Dermis blood vessel endothelial cell (primary cell): ENCODE data around the gene SCG5. TPM values are rescaled to one million over a fixed set of nuclear protein-coding genes. Genes with fewer than 3 reads are reported as not detected.
"Not testable (repeated sequence)": the region's sequence is repeated elsewhere in the genome, so short reads cannot be mapped to it uniquely, and the experiment has no call there.

Experiments
- DNase-seq: peaks from one replicate; pipeline ENCODE4 v3.0.0; 2010
- total RNA-seq: library from RNA; depleted of rRNA; stranded (reverse); fragments of >200 nt; gene quantifications from 2 replicates; pipeline ENCODE4 v1.2.3, GENCODE V29; 2014

The SCG5 gene, protein sequence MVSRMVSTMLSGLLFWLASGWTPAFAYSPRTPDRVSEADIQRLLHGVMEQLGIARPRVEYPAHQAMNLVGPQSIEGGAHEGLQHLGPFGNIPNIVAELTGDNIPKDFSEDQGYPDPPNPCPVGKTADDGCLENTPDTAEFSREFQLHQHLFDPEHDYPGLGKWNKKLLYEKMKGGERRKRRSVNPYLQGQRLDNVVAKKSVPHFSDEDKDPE
- 0.34 TPM in 1 of 2 replicates, not detected in the other for total RNA-seq

GRCh38 chr15:32641517-32642059, at the start of gene SCG5:
Gene SCG5 (plus strand): TSS chr15:32641710. CDS start chr15:32643593, 1,883 bp downstream.
- peak; percentile 35 for DNase-seq

DNA sequence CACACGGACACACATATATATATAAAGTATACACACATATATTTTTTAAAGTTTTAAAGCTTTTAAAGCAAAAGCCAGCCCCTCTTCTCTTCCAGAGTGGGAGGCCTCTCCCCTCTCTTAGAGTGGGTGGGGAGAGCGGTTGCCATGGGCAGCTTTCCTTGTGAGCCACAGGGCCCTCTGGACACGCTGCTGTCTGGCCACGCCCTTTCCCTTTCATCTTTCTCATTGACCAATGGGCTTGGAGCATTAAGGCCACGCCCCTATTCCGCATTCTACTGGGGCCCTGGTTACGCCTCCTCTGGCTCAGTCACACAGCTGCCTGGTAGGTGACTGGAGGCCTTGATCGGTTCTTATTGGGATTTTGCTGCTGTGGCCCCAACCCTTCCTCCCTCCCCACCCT, 48.4 kb upstream of the SCG5 start, which contains the start of gene GOLGA8N:
Gene GOLGA8N, plus strand, starts transcription at position 306 of the 400 bp plus-strand sequence.
- DNase-seq = not testable (repeated sequence)

DNA sequence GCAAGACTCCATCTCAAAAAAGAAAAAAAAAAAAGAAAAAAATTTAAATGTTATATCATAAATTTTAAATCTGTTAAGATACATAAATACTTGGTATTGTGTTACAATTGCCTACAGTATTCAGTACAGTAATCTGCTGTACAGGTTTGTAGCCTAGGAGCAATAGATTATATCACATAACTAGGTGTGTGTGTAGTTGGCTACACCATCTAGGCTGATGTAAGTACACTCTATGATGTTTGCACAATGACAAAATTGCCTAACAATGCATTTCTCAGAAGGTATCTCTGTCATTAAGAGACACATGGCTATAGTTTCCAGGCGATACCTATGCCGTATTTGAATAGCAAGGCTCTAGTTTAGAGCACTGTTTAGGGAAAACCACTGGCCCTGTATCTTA, 32.0 kb upstream of the SCG5 start:
- not testable (repeated sequence) for DNase-seq

DNA sequence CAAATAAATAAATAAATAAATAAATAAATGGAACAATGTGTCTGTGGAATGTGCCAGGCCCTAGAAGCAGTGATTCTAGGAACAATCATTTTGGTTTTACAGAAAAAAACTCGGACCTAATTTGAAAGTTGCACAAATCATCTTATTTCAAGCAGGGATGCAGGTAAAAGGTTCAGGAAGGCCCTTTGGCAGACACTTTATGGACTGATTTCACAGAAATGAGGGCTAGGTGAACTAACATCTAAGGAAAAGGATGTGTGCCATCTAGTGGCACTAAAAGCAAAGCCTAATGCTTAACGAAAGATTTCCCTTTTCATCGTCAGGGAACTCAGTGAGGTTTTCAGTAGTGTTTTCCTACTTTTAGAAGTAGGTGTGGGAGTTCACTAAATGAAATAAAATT, 30.8 kb upstream of the SCG5 start:
- DNase-seq = peak; percentile 61

- not testable (repeated sequence) for DNase-seq
Observed at GRCh38 chr15:32614712-32615050, 26.8 kb upstream of the SCG5 start.

GRCh38 chr15:32615051-32615870, 26.2 kb upstream of the SCG5 start, which contains the start of gene ARHGAP11A:
Gene ARHGAP11A (plus strand): TSS chr15:32615504. CDS start chr15:32616212, 708 bp downstream.
- DNase-seq = peak; percentile 93

- DNase-seq = peak; percentile 28
Observed at GRCh38 chr15:32615871-32616426, 25.6 kb upstream of the SCG5 start.

GRCh38 chr15:32636410-32636809, 5.1 kb upstream of the SCG5 start:
- no peak for DNase-seq

DNA sequence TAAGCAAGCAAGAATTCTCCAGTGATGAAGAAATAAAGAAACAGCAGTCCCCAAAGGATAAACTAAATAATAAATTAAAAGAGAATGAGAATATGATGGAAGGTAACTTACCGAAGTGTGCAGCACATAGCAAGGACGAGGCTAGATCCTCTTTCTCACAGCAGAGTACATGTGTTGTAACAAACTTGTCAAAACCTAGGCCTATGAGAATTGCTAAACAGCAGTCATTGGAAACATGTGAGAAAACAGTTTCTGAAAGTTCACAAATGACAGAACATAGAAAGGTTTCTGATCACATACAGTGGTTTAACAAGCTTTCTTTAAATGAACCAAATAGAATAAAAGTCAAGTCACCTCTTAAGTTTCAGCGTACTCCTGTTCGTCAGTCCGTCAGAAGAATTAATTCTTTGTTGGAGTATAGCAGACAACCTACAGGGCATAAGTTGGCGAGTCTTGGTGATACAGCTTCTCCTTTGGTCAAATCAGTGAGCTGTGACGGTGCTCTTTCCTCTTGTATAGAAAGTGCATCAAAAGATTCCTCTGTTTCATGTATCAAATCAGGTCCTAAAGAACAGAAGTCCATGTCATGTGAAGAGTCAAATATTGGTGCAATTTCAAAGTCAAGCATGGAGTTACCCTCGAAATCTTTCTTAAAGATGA, 4.5 kb upstream of the SCG5 start:
- DNase-seq = no peak

DNA sequence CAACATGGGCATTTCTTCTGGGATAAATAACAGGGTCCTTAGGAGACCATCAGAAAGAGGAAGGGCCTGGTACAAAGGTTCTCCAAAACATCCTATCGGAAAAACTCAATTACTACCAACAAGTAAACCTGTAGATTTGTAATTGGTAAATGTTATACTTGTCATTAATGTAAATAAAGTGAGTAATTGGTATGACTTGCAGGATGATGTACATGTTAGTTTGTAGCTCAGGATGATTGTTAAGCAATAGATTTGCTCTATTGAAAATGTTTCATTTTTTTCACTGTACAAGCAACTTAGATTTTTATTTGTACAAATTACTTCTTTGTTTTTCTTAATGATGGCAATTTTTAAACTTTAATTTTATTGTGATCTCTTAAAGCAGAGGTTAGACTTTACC, 3.8 kb upstream of the SCG5 start:
- DNase-seq = no peak

DNA sequence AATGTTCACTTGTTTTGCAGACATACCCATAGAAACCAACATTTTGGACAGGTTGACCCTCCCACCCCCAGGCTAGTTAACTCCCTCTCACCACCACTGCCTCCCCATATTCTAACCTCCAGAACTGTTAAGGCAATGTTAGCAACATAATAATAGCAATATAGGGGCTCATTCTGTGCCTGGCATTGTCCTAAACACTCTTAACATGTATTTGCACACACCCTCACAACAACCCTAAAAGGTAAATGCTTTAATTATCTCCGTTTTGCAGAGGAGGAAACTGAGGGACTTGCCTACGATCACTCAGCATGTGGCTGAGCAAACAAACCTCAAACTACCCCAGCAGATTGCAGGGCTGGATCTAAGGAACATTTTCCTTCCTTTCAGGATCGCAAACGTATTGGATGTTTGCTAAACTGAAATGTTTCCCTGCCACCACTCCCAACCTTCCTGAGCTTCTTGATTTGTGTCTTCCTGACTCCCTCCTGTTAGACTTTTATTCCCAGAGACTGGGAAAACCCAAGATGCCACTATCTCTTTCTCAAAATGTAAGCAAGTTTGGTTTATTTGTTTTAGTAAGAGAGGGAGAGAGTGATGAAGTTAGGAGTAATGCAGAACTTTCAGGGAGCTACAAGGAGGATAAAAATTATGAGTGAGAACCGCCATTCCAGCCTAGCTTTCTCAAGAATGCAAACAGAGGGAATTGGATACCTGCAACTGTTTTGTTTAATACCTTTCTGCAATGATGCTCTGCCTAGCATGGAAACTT, 1.3 kb downstream of the SCG5 start:
- no peak for DNase-seq

DNA sequence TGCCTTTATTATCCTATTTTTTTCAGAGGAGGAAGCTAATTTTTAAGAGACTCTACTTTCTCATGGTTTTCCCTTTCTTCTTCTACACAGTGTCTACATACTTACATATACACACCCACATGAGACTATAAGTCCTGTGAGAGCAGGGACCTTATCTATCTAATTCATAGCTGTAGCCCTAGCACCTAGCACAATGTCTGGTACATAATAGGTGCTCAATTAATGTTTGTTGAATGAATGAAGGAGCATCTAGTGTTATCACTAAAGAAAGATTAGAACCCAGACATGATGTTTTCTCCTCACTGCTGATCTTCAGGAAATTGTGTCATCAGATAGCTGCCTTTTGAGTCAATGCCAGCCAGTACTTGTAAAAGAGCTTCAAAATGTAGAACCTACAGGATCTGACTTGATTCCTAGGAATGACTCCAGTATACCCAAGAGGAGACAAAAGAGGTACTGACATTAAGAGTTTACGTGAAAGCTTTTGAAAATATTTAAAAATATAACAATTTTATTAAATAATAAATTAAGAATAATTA, 2.5 kb downstream of the SCG5 start:
- DNase-seq = peak; percentile 43

- DNase-seq = no peak
Observed at GRCh38 chr15:32646291-32646690, 4.8 kb downstream of the SCG5 start.

DNA sequence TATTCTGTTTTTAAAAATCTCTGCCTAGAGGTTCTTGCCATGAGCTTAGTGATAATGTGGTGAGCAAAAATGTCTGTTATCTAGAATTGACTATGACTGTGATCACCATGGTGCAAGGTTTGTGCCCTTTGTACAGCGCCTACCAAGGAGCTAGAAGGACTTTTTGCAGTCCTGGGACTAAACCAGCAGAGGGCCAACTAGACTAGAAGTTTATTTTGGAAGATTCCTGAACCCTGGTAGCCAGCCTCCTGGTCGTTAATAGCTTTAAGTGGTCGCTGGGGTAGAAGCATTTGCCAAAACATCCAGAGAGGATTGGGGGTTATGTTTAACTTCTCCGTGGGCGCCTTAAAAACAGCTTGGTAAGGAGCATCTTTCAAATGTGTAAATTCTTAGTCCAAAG, 7.8 kb downstream of the SCG5 start:
- peak; percentile 24 for DNase-seq

GRCh38 chr15:32651229-32651837, 9.8 kb downstream of the SCG5 start:
- peak; percentile 73 for DNase-seq

DNA sequence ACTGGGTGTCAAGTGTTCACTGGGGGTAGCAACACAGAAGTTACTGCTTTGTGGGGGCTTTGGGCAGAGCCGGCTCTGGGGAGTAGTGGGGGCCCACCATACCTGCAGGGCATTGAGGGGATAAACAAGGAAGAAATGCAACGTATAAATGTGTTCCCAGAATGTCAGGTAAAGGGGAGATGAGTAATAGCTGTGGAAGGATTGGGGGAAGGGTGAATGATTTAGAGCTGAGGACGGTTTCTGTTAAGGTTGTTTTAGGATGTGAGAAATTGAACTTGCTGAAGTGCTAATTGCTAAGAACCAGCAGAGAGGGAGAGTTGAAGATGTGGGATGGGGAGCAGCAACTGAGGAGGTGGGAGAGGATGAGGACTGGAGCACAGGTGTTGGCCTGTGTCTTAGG, 10.7 kb downstream of the SCG5 start:
- no peak for DNase-seq

DNA sequence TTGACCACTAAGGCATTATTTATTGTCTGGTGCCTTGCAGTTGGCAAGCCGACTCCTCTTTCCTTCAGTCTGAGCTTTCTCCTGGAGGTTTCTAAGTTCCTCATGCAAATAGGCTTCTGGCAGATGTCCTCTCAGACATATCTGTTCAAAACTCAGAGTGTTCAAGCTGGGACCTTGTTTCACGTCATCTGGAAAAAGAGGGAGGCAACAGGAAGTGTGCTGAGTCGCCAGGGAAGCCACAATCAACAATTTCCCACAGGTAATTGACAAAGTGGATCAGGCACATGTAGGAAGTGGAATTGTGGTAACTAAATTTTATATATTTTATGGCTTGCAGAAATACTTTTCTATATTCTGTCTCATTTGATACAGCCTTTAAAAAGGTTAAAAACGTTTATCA, 14.6 kb downstream of the SCG5 start:
- no peak for DNase-seq

GRCh38 chr15:32656496-32656895, 15.0 kb downstream of the SCG5 start:
- no peak for DNase-seq

- DNase-seq = peak; percentile 33
Observed at GRCh38 chr15:32657198-32657883, 15.8 kb downstream of the SCG5 start.

GRCh38 chr15:32657941-32658340, 16.4 kb downstream of the SCG5 start:
- no peak for DNase-seq
